DMS79 treated with DMSO at 0.1 percent for 48 hours (cell line): Measurements from ENCODE around the gene POMP.
A peak's percentile ranks its signal among the peaks of the same experiment; 100 is the strongest.

Experiments used
- DNase-seq: peaks from one replicate; lab custom pipeline; 2025; lab: John Stamatoyannopoulos, UW

The POMP gene

GRCh38 chr13:28693605-28694491 lies 34.9 kb downstream of the POMP start:
- peak; percentile 3 for DNase-seq

DNA sequence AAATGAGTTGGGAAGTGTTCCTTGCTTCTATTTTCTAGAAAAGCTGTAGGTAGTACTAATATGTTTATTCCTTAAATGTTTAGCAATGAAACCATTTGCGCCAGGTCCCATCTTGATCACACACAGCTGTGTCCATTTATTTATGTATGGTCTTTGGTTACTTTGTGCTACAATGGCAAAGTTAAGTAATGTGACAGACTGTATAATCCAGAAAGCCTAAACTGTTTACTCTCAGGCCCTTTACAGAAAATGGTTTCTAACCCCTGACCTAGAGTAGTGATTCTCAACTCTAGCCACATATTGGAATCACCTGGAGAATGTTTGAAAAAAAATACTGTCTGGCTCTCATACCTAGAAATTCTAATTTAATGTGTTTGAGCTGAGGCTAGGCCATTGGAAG lies 38.5 kb downstream of the POMP start:
- no peak for DNase-seq

GRCh38 chr13:28699246-28699645 lies 40.3 kb downstream of the POMP start:
- no peak for DNase-seq

- DNase-seq, result no peak
Measured at GRCh38 chr13:28704282-28704681, 45.4 kb downstream of the POMP start.

DNA sequence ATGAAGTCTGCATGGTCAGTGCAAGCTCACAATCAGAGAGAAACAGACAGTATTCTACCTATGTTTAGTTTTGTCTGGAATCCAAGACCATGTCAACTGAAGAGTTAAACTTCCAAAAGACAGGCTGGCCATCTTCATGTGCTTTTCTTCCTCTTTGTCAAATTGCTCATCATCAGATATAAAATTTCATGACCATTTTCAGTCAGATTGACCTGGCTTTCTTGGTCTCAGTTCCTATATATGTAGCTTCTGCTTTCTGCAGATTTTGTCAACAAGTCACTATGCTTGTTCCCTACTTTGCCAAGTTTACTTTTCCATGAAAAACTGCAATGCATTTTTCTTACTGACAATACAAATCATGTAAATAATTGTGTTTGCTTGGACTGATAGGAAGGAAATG lies 46.0 kb downstream of the POMP start:
- no peak for DNase-seq

- no peak for DNase-seq
Measured at GRCh38 chr13:28705461-28706083, 46.6 kb downstream of the POMP start.

GRCh38 chr13:28707629-28708427 lies 48.9 kb downstream of the POMP start:
- no peak for DNase-seq

DNA sequence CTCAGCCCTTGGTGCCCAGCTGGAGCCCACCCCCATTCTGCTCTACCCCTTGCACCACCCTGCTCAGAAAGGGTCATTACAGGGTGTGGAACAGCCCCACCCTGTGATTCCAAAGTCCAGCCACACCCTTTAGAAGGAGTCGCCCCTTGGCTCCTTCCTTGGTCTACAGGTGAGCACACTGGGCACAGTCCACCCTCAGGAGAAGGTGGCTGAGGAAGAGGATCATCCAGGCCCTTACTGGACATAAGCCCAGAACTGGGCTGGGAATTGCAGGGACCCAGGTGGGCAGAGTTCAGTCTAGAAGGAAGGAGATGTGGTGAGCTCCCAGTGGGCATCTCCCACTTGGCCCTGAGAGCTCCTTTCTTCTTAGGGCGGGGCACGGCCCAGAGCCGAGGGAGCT lies 51.2 kb downstream of the POMP start:
- no peak for DNase-seq

- DNase-seq, result no peak
Measured at GRCh38 chr13:28714651-28715050, 55.7 kb downstream of the POMP start.

DNA sequence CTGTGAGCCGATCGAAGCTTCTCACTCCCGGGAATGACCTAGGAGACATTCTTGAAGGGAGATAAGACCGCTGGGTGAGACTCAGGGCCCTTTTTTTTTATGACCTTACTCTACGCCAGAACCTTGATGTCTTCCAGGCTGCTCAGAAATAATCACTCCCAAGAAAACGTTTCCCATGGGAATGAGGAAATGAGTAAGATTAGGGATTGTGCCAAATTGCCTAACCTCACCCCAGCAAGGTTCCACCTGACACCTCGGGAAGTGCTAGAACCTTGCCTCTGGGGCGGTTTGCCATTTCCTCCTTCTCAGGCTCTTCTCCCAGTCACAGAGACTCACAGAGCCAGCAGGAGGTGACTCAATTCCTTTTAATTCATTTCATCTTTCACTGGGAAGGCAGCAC lies 57.6 kb downstream of the POMP start:
- no peak for DNase-seq

- no peak for DNase-seq
Measured at GRCh38 chr13:28717170-28717569, 58.2 kb downstream of the POMP start.

GRCh38 chr13:28718196-28718542 lies 59.2 kb downstream of the POMP start:
- DNase-seq, result no peak

- DNase-seq, result peak; percentile 47
Measured at GRCh38 chr13:28718543-28719226, 59.8 kb downstream of the POMP start, which contains the start of gene SLC46A3. TSS of gene SLC46A3 (minus strand) at chr13:28718970. CDS start at chr13:28717998, 972 bp downstream.

DNA sequence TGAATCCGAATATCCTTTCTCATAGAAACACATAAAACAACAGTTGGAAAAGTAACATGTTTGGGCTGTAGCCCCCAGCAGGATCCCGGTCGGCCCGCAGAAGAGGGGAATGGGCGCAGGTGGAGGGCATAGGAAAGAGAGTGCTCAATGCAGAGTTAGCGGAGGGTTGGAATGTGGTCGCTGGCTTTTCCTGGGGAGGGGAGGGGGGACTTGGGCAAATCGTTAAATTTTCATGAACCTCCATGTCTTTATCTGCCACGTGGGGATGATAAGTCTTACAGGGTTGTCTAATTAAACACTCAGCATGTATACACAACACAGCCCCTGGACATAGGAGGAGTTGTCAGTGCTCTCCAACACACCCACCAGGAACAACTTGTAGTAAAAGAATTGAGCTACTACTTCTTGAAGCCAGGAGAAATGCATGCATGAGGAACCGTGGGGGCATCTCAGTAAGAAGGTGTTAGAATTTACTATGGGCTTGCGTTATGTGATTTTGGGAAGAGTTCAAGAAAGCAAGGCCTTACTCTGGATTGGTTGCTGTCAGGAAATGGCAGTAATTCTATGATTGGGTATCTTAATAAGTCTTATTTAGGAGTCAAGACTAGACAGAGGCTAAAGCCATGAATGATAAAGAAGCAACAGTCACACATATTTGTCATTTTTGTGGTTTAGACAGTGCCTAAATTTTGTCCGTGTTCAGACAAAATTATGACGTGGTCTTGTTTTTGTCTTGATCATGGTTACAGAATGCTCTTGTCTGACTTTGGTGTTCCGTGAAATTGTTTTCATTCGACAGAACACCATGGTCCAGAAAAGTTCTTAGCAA lies 60.5 kb downstream of the POMP start:
- DNase-seq, result no peak

GRCh38 chr13:28723806-28724205 lies 64.9 kb downstream of the POMP start:
- DNase-seq, result no peak

DNA sequence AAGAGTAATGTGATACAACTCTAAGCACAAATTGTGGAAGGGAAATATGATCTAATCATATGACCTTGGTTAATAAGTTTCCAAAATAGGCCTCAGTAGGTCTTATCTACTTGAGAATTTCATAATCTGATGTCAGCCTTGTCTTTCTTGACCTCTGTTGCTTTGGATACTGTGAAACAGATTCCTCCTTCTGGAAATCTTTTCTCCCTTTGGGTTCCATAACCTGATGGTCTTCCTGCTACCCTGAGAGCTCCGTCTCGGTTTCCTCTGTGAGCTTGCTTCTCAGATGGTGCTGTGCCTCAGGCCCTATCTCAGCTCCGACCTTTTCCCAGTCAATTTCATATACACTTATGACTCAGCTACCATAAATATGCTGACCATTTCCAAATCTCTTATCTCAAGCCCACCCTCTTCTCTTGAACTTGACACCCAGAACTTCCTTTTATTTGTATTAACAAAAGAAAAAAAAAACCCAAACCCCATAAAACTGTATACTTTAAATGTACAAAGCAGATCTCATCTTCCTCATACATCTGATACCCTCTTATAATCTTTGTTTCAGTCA lies 66.2 kb downstream of the POMP start:
- DNase-seq, result no peak
